ENCODE data around the gene PTPRM.

PTPRM gene

DNA sequence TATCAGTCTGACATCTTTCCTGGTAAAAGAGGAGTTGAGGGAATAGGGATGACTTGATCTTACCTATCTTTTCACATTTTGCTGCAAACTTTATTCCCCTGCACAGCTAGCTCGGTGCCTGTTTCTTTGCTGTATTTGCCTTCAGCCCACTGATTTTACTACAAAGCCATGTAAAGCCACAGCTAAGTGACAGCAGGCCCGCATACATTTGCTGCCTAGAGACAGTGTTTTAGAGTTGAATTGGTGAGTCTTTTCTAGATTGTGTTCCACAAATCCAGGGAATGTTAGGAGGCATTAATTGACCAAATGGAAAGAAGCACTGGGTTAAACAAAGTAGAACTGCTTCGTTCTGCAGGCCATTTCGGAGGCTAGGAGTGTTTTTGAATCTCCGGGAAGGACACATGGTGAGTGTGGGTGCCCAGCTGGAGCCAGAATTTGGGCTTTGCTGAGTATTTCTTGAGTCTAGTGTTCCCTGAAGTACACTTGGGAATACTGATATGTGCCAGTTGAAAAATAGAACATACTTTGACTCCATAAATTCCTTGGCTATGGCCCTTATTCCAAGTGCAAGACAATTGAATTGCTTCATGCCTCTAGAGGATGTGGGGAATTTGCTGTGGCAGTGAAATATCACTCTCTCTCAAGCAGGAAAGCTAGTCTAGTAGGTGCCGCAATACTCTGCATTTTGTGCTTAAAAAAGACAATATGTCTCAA, 329.8 kb downstream of the PTPRM start:
- DNase-seq (ENCODE audit: low spot score) = no peak

DNA sequence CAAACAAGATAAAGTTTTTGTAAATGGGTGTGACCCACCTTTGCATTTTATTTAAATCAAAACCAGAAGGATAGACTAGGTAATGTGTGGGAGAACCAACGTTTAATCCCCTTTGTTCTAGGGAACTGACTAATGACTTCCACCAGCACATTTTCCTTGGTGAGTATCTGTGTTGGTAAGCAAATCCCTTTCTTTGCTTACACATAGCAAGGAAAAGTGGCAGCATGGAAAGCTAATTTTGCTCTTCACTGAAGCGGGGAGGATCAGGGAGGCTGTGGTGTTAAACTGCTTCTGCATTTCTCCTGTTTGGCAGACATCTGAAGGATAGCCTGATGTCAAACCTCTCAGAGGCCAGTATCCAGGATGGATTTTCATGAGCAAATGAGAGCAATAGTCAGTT, 331.1 kb downstream of the PTPRM start:
- DNase-seq (ENCODE audit: low spot score) = no peak

DNA sequence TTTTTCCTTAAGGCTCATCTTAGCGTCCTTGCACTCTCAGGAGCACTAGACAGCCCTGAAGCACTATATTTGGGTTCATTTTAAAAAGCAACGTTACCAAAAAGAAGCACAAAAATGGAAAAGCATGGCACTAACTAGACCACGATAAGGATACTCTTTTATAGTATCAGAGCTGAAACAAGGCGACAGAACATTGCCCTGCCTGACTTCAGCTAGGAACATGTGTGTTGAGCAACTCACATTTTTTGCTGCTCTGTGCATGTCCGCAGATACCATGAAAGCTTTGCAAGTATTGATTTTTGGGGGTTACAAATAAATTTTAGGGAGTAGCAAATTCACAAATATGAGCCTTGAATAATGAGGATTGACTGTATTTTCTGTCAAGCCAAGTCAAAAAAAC, 332.0 kb downstream of the PTPRM start:
- DNase-seq (ENCODE audit: low spot score) = no peak

DNA sequence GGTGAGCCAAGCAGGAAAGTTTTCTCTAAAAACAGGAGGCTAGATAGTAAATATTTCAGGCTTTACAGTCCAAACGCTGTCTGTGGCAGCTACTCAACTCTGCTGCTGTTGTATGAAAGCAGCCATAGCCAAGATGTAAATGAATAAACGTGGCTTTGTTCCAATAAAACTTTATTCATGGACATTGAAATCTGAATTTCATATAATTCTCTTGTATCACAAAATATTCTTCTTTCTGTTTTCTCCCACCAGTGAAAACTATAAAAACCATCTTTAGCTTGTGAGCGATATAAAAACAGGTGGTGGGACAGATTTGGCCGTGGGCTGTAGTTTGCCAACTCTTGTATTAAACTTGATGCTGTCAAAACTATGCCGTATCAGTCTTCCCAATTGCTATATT, 333.0 kb downstream of the PTPRM start:
- no peak for DNase-seq (ENCODE audit: low spot score)

DNA sequence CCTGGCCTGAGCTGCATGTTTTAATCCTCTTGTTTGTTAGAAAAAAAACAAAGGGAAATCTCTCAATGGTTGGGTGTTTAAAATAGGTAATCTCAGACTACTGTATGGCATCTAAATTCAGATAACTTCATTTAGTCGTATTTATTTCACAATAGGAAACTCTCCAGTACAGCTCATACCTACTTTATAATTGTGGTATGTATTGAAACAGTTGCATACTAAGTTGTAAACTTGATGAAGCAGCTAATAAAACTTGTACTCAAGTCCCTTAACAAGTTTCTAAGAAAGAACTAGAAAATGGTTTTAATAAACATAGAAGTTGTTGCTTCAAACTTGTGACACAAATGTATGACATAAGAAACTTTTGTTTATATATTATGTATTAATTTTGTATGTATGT, 334.5 kb downstream of the PTPRM start:
- DNase-seq (ENCODE audit: low spot score) = no peak

DNA sequence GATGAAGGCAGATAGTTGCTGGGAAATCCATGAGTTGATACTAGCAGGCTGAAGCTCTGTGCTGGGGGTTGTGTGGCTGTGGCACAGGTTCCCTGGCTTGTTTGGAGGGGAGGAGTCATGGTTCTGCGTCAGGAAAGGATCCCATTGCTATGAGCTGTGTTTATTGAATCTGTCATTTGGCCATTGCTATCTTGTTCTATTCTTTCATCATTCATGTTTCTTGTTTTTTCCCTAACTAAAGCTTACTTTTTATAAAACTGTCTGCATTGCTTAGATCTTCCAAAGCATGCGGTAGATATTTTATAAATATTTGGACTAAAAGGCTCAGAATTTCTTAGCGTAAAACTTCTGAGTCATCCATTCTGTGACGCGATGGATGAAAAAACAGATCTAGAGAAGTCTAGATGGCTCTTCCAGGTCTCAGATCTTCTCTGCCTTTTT, 335.3 kb downstream of the PTPRM start:
- no peak for DNase-seq (ENCODE audit: low spot score)

DNA sequence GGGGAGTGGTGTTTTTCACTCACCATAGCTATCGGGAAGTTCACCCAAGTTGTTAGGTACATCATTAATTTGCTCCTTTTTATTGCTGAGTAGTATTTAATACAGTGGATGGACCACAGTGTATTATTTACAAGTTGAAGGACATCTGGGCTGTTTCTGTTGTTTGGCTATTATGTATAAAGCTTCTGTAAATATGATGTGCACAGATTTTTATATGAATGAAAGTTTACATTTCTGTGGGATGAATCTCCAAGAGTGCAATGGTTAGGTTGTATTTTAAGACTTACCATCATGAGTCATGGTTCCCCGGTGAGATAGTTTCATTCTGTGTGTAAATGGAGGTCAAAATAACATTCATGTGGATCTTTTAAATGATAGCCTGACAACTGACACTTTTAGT, 337.4 kb downstream of the PTPRM start:
- no peak for DNase-seq (ENCODE audit: low spot score)

DNA sequence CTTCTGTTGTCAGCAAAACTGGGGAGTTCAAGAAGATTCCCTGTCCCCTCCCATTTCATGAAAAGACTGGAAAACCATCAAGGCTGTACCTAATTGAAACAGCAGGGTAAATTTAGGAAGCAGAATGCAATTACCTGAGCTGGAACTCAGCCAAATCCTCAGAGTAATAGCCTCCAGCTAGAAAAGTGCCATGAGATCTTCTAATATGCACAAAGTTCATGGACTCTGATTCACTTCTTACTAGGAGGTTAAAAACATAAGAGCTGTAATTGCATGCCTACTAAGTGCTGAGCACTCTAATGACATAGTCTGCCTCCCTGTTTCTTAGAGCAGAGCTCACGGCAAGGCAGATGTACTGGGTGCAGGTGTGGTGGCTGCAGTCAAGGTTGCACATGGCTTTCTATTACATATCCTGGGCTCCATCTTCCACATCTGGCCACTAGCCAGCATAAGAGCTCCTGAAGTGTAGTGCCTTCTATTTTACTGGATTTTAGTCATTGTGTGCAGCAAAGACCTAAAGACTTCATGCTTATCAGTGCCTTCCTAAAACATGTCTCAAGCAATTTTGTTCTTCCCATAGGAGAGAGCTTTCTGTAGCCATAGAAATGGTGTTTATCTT, 341.7 kb downstream of the PTPRM start:
- no peak for DNase-seq (ENCODE audit: low spot score)

DNA sequence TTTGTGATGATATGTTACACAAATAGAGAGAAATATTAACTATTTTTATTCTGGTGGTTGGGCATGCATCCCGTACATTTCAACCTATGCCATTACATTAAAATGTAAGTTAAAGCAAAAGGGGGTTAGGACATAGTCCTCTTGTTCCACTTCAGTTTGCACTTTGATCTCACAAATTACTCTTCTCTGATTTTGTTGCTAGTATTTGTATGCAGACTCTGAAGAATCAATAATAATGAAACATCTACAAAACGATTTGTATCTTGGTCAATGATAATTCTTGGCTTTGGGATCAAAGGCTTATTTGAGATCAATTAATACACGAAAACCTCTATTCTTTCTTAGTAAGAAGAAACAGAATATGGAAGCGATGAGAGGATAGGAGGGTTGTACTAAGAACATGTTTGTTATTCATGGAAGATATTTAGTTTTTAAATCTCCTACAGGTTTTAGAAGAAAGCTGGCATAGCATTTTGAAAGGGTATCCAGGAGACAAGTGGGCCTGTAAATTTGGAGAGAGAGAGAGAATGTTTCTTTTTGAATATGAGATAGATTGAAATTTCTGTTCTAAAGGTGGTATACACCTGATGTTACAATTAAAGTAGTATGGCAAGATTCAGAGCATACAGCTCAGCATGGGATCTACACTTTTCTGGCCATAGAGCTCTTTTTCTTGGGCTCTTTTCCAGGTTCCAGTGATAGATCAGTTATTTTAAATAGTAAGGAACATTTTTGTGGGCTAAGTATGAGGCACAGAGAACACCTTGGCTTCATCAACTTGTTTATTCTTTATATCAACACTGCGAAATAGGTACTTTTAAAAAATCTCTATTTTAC, 347.9 kb downstream of the PTPRM start:
- DNase-seq (ENCODE audit: low spot score) = no peak

DNA sequence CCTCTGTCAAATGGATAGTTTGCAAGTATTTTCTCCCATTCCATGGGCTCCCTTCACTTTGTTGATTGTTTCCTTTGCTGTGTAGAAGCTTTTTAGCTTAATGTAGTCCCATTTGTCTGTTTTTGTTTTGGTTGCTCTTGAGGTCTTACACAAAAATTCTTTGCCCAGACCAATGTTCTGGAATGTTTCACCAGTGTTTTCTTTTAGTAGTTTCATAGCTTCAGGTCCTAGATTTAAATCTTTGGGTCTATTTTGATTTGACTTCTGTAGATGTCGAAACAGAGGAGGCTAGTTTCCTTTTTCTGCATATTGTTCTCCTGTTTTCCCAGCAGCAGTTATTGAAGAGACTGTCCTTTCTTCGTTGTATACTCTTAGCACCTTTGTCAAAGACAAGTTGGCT, 351.6 kb downstream of the PTPRM start:
- DNase-seq (ENCODE audit: low spot score) = no peak

DNA sequence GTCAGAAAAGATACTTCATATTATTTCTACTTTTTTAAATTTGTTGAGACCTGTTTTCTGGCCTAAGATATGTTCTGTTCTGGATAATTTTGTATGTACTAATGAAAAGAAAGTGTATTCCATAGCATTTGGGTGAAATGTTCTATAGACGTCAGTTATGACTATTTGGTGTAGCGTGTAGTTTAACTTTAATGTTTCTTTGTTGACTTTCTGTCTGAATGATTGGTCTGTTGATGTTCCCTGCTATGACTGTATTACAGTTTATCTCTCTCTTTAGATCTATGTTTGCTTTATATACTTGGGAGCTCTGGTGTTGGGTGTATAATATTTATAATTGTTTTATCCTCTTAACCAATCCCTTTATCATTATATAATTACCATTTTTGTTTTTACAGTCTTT, 352.4 kb downstream of the PTPRM start:
- no peak for DNase-seq (ENCODE audit: low spot score)

DNA sequence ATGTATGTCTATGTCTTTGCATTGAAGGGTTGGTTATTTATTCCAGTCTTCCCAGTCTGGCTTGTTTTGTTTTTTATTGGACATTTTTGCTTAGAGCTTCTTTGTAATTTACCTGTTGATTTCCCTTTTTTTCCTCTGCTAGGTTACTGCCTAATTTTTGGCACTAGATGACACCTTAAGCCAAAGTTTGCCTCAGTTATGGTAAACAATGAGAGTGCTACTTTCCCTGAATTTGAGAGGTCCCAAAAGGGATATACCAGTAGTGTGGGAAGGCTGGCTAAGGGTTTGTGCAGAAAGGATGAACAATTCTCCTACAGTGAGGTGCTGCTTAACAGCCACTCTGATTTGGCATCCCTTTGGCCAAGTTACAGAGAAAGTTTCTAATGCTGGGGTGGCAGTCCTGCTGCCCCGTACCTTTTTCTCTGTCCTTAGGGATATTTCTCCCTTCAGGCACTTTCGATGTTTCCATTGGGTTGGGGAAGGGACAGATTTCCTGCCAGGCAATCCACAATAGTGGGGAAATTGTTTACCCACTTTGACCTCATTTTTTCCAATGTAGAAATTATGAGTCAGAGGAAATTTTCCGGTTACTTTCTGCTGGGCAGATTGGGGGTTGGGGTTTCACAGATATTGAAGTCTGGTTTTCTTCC, 354.9 kb downstream of the PTPRM start:
- no peak for DNase-seq (ENCODE audit: low spot score)

DNA sequence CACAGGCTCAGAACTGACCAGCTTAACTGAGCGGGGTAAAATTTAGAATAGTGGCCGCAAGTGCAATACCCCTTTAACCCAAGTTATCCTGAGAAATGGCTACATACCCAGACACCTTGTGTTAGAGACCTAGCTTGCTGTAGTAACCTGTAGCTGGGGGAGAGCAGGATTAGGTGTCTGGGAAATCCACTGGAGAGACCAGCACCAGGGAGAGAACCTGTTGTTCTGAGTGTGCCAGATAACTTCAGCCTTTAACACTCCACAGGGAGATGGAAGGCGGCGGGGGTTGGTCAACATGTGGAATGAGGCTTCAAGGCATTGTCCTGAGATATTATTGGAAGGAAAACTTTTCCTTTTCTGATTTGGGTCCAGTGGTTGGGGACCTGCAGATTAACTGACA, 356.0 kb downstream of the PTPRM start:
- no peak for DNase-seq (ENCODE audit: low spot score)

DNA sequence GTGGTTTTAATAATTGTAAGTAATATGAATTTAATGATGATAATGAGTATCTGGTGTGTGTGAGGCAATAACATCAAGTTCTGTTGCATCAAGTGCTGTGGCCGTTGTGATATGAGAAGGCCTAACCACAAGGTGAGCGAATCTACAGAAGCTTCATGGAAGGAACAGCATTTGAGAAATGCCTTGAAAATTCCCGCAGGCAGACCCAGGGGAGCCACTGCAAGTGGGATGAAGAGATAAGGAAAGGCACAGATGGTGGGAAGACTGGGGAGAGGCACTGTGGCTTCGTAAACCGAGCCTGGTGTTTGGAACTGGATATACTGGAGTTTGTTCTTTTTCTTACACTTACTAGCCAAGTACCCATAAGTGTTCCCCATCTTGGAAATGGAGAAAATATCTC, 357.5 kb downstream of the PTPRM start:
- no peak for DNase-seq (ENCODE audit: low spot score)

DNA sequence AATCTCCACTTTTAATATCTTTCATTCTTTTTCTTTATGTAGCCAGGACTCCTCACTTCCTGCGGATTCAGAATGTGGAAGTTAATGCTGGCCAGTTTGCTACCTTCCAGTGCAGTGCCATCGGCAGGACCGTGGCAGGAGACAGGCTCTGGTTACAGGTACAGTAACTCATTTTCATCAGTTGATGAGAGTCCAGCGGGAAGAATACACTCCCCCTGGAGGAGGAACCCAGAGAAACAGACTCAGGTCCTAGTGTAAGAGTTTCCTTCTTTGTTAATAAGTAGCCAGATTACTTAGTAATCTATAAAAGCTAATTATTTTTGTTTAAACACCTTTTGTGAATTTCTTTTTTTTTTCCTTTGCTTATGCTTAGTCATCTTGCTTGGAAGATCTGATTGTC, 359.4 kb downstream of the PTPRM start:
- DNase-seq (ENCODE audit: low spot score) = no peak

DNA sequence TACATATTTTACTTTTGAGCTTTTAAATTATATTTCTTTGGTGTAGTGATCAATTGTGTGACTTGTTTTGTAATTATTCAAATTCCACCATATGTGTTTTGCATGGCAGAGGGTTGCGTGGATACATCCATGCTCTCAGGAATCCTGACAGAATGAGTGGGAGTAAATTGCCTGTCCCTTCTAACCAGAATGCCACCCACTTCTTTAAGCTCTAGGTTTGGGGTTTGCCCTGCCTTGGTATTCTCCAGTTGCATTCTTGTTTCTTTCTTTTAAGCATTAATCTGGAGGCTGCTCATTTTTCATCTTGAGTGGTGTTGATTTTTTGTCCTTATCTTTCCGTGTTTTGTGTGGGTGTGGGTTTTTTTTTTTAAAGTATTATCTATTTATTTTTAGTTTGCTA, 360.0 kb downstream of the PTPRM start:
- DNase-seq (ENCODE audit: low spot score) = no peak

DNA sequence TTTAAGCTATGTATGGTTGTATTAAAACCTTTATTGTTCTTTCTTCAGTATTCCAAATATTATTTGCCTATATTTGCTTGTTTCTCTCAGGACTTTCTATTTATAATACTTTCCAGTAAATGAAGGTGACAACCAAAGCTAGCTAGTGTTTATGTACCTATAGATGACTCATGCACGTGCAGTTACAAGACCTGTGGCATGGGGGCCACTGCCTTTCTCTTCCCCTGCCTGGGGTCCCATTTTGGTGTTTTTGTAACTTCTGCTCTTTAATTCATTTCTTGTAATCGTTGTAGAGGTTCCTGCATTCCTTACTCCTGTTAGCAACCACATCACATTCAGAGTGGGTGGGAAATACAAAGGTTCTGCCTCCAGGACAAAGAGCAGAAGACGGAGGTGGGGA, 364.6 kb downstream of the PTPRM start:
- no peak for DNase-seq (ENCODE audit: low spot score)

DNA sequence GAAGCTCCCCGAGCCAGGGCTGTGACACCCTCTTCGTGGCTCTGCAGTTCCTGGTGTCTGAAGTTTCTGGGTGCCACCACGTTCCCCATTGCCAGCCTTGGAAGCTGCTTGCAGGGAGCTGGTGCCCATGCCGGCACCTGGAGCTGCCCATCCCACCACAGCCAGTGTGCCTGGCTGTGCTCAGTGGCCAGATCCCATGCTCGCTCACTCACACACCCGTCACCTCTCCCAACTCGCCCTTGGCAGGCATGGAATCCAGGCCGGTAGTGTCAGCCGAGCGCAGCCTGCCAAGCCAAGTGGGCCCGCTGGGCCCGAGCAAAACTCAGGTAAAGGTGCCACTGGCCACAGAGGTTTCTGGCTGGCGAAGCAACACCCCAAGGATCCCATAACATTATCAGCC, 370.2 kb downstream of the PTPRM start:
- no peak for DNase-seq (ENCODE audit: low spot score)

DNA sequence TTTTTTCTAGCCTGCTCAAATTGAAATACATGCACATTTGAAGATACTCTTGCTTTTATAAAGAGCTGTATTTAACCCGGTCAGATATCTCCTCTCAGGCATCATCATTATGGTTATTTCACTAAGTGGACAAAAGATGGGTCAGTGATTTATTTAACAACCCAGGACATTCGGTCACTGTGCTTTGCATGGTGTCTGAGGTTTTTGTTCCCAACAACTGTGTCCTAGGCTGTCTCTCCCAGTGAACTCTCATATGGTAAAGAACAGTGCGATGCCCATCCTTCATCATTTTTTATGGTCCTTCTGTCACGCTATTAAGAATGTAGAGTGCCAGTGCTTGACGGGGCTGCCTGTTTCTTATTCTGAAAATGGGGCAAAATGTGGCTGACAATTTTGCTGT, 372.4 kb downstream of the PTPRM start:
- no peak for DNase-seq (ENCODE audit: low spot score)

DNA sequence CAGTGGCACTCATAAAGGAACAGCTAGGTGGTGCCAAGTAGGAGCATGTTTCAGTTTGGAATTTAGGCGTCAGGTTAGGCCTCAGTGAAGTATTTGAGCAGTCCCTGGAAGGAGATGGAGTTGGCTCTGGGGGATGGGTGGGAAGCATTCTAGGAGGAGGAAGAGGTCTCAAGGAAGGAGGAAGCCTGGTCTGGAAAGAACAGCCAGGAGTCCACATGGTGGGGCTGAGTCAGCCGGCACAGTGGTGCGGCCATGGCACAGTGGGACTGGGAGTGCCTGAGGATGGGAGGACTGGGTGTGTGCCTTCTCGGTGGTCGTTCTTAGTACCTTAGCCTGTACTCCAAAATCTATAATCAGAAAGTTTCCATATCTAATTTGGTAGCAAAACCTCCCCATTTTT, 373.3 kb downstream of the PTPRM start:
- no peak for DNase-seq (ENCODE audit: low spot score)

DNA sequence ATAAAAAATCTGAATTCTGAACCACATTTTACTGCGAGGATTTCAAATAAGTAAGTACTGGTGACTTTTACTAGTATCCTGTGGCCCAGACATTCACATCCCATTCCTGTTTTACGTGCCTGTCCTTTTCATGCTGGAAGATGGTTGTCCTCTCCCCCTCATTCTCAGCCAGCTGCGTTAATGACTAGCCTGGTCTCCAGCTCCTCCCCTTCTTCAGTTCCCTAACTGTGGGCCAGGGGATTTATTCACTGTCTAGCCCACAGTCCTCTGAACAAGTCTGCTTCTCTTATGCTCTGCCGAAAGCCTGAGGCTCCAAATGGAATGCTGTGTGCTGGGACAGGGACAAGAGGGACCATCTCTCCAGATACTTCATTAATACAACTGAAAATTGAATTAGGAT, 373.9 kb downstream of the PTPRM start:
- DNase-seq (ENCODE audit: low spot score) = no peak

DNA sequence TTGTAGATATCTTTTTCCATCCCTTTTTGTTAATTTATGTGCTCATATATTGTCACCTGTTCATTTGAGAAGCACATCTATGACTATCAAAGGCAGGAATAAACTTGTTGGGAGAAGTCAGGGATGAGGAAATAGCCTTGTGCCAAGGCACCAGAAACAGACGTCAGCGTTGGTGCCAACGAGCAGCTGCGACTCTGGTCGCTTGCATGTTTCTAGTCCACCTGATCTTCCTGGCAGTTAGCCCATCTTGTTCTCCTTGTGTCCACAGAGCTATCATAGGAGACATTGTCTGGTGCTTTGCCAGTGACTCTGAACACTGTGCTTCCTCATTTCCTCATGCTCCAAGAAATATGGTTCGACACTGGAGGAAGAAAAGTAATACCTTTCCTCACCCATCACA, 374.4 kb downstream of the PTPRM start:
- DNase-seq (ENCODE audit: low spot score) = no peak

DNA sequence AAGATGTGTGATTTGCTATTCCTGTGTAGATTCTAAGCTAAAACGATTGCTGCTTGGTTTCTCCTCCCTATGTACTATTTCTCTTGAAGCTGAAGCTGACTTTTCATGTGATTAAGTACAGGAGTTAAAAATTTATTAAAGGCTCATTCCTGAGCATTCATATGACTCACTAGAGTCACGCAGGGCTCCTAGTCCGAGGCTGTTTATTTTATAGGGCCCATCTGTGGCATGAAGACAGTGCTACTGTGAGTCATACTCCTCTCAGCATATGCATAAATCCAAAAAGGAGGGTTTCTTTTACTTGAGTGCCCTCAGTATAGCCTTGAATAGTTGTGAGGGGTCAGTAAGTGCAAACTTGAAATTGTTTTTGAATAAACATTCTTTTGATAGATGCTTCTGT, 378.8 kb downstream of the PTPRM start:
- no peak for DNase-seq (ENCODE audit: low spot score)
